Measurements from ENCODE around the gene WDR81.
"Not testable (repeated sequence)": the region's sequence is repeated elsewhere in the genome, so short reads cannot be mapped to it uniquely, and the experiment has no call there.

WDR81 gene

DNA sequence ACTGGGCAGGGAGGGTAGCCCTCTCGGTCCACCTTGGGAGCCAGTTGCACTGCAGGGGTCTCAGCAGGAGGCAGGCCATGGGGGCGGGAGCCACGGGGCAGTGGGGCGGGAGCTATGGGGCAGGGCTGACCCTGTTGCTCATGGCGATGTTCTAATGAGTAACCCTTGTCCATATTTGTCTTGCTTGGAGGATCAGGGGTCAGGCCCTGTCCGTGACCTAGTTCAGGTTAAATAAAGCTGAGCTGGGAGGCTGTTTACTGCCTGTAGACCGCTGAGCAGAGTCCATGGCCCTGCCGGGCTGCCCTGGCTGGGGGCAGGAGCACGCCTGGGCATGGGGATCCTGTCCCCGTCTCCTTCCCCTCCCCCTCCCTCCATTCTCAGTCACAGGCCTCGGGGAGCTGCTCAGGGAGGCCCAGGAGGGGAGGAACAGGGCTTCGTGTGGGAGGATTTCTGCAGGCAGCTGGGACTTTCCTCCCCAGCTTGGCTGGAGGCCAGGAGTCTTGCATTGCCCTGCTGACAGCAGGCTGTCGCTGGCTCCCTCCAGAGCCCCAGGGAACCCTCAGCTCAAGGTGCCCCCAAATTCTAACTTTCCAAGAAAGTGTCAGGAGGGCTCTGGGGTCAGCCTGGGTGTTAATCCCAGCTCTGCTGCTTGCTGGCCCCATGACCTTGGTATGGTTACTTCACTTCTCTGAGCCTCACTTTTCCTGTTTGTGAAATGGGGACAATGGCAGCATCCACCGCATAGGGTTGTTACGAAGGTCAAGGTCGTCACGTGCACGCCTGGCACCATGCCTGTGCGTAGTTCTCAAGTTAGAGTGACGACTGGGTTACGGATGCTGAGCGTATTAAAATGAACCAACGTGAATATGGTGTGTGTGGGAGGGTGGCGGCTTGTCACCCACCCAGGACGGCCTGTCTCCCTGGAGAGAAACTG is 12.1 kb downstream of the WDR81 start:
- TF ChIP-seq EZH2 (IDR thresholded peaks at IDR 0.05; ENCODE audit: borderline replicate concordance, low read length) = no peak
- TF ChIP-seq, protein P1, sequence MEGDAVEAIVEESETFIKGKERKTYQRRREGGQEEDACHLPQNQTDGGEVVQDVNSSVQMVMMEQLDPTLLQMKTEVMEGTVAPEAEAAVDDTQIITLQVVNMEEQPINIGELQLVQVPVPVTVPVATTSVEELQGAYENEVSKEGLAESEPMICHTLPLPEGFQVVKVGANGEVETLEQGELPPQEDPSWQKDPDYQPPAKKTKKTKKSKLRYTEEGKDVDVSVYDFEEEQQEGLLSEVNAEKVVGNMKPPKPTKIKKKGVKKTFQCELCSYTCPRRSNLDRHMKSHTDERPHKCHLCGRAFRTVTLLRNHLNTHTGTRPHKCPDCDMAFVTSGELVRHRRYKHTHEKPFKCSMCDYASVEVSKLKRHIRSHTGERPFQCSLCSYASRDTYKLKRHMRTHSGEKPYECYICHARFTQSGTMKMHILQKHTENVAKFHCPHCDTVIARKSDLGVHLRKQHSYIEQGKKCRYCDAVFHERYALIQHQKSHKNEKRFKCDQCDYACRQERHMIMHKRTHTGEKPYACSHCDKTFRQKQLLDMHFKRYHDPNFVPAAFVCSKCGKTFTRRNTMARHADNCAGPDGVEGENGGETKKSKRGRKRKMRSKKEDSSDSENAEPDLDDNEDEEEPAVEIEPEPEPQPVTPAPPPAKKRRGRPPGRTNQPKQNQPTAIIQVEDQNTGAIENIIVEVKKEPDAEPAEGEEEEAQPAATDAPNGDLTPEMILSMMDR (IDR thresholded peaks at IDR 0.05; ENCODE audit: low read length) = no peak
- Histone ChIP-seq H3K9ac (ENCODE audit: low read length) (no peak overlapping the region), H3K79me2 (ENCODE audit: insufficient read depth, low read length) (no peaks in the 10 kb centered on the region), H3K9me3 (ENCODE audit: low read length) (no peaks in the 10 kb centered on the region), H3K36me3 (ENCODE audit: insufficient read depth, low read length) (peaks cover 11% of the 10 kb centered on the region; the same call in 1 of the 2 replicates), H4K20me1 (ENCODE audit: insufficient read depth, low read length) (no peaks in the 10 kb centered on the region), H3K4me2 (ENCODE audit: low read length) (no peak overlapping the region), H3K4me3 (ENCODE audit: low read depth, low read length, poor library complexity, severe bottlenecking) (no peak overlapping the region), H3K27ac (ENCODE audit: low read depth, low read length, poor library complexity, severe bottlenecking) (peak overlapping the region; percentile 30), H3F3A (ENCODE audit: insufficient read depth, low read length) (no peaks in the 10 kb centered on the region), H2AFZ (ENCODE audit: low read length) (no peak overlapping the region), H3K4me1 (ENCODE audit: insufficient read depth, low read length, severe bottlenecking) (peaks cover 40% of the 10 kb centered on the region), H3K9me2 (ENCODE audit: low read depth, low read length) (no peaks in the 10 kb centered on the region), H3K27me3 (ENCODE audit: insufficient read depth, low read length) (no peaks in the 10 kb centered on the region)

DNA sequence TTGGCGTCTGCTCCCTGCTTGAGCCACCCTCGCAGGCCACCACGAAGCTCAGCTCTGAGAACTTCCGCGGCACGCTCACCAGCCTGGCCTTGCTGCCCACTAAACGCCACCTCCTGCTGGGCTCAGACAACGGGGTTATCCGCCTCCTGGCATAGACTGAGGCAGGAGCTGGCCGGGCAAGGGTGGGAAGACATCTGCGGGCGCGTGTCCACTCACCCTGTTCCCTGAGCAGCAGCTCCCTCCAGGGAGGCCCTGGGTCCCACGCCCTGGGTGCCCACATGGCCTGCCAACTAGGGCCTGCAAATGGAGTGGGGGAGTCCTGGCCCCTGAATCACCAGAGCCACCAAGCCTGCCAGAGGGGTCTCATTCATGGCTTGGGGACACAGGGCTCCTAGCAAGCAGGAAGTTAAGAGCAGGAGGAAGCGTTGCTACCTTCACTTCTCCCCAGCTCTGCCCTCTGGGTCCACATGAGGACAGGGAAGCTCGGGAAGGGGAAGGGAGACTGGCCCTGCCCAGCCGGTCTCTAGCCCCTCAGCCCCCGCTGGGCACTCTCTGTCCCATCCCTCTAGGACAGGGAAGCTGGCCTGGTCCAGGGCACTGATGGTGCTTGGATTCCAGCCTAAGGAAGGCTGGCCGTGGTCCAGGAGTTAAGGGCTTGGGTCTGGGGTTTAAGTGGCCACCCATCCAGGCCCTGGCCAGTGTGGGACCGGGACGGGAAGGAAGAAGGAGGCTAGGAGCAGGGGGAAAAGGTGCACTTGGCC is 13.2 kb downstream of the WDR81 start:
- H3K9ac ChIP-seq (ENCODE audit: low read length) = no peak overlapping the region
- H3K4me2 ChIP-seq (ENCODE audit: low read length) = no peak overlapping the region
- no peaks in the 10 kb centered on the region for H3K9me2 ChIP-seq (ENCODE audit: low read depth, low read length)
- H3K27me3 ChIP-seq (ENCODE audit: insufficient read depth, low read length) = no peaks in the 10 kb centered on the region
- no peaks in the 10 kb centered on the region for H3K9me3 ChIP-seq (ENCODE audit: low read length)
- H3F3A ChIP-seq (ENCODE audit: insufficient read depth, low read length) = no peaks in the 10 kb centered on the region
- no peaks in the 10 kb centered on the region for H3K79me2 ChIP-seq (ENCODE audit: insufficient read depth, low read length)
- no peak overlapping the region for H2AFZ ChIP-seq (ENCODE audit: low read length)
- H3K4me1 ChIP-seq (ENCODE audit: insufficient read depth, low read length, severe bottlenecking) = peaks cover 34% of the 10 kb centered on the region
- H3K4me3 ChIP-seq (ENCODE audit: low read depth, low read length, poor library complexity, severe bottlenecking) = no peak overlapping the region
- H3K36me3 ChIP-seq (ENCODE audit: insufficient read depth, low read length) = peaks cover 11% of the 10 kb centered on the region; the same call in 1 of the 2 replicates
- TF ChIP-seq, protein P1 (IDR thresholded peaks at IDR 0.05; ENCODE audit: low read length) = no peak
- no peak for TF ChIP-seq EZH2 (IDR thresholded peaks at IDR 0.05; ENCODE audit: borderline replicate concordance, low read length)
- H4K20me1 ChIP-seq (ENCODE audit: insufficient read depth, low read length) = no peaks in the 10 kb centered on the region
- H3K27ac ChIP-seq (ENCODE audit: low read depth, low read length, poor library complexity, severe bottlenecking) = no peak overlapping the region

DNA sequence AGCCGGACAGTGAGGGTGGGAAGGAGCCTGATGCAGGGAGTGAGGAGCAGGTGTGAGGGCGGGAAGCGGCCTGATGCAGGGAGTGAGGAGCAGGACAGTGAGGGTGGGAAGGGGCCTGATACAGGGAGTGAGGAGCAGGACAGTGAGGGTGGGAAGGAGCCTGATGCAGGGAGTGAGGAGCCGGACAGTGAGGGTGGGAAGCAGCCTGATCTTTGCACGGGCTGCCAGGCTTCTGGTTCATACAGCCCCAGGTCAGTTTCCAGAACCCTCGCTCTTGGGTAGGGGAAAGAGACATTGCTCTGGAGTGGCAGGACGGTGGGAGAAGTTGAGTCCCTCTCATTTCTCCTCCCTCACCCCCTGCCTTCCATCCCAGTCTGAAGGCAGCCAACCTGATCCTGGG is 17.4 kb downstream of the WDR81 start:
- not testable (repeated sequence) for H3K4me3 ChIP-seq (ENCODE audit: low read depth, low read length, poor library complexity, severe bottlenecking); H4K20me1 ChIP-seq (ENCODE audit: insufficient read depth, low read length); H3K79me2 ChIP-seq (ENCODE audit: insufficient read depth, low read length); H3K27ac ChIP-seq (ENCODE audit: low read depth, low read length, poor library complexity, severe bottlenecking); H3K27me3 ChIP-seq (ENCODE audit: insufficient read depth, low read length); H3F3A ChIP-seq (ENCODE audit: insufficient read depth, low read length); H3K9me3 ChIP-seq (ENCODE audit: low read length); H3K4me2 ChIP-seq (ENCODE audit: low read length); H3K9ac ChIP-seq (ENCODE audit: low read length); H2AFZ ChIP-seq (ENCODE audit: low read length); H3K9me2 ChIP-seq (ENCODE audit: low read depth, low read length); H3K4me1 ChIP-seq (ENCODE audit: insufficient read depth, low read length, severe bottlenecking)
- H3K36me3 ChIP-seq (ENCODE audit: insufficient read depth, low read length) = peaks cover 11% of the 10 kb centered on the region; the same call in 1 of the 2 replicates

Measured in OCI-LY1 (cell line).